B cell (primary cell): ENCODE data around the gene PGF. TPM values are rescaled to one million over a fixed set of nuclear protein-coding genes. Genes with fewer than 3 reads are reported as not detected.

Source experiments
- ATAC-seq: fragments of 200-7000 bp; cut with Tn5 transposase; one replicate; pipeline ENCODE4 v1.10.0; 2021; ENCODE audit warnings: low read depth, mild to moderate bottlenecking, moderate number of reproducible peaks, moderate library complexity
- CTCF ChIA-PET: fragments of 350-600 bp; sonication (Branson Sonifier 250); formaldehyde crosslinking; loops from one replicate; lab custom pipeline; 2021; ENCODE audit warnings: antibody characterized with exemption, inconsistent platforms; lab: Charles Lee
- POLR2A ChIA-PET: fragments of 350-600 bp; sonication (Branson Sonifier 250); formaldehyde crosslinking; loops from one replicate; lab custom pipeline; 2021; ENCODE audit warnings: antibody characterized with exemption; lab: Charles Lee
- DNase-seq: peaks from one replicate; pipeline ENCODE4 v3.0.0; 2013
- H2AFZ ChIP-seq: 2 replicates; pipeline ENCODE4 v1.6.1; 2012; ENCODE audit warnings: mild to moderate bottlenecking, low read depth, low read length; ENCODE audit not compliant: insufficient read depth, poor library complexity, severe bottlenecking
- H3K27ac ChIP-seq, 2 donors: 1 replicate in 1 of 2; 2 replicates in 1 of 2; pipeline ENCODE4 v1.5.1; 2012 to 2013; ENCODE audit warnings: low read length in 2 of 2, mild to moderate bottlenecking in 2 of 2, moderate library complexity in 1 of 2
- H3K27me3 ChIP-seq, 4 experiments: fragments of 200-600 bp in 1 of 4; sonication (generic) in 1 of 4; replicated peaks in 1 of 4; 1 replicate in 2 of 4; 2 replicates in 2 of 4; pipeline versions ENCODE4 v1.6.1 to v1.7.0; 2013 to 2016; ENCODE audit warnings: low read length in 3 of 4, mild to moderate bottlenecking in 2 of 4, mixed read lengths in 1 of 4, moderate library complexity in 1 of 4; ENCODE audit not compliant: insufficient read depth in 4 of 4, control insufficient read depth in 3 of 4; ENCODE audit errors: control extremely low read depth in 1 of 4
- H3K36me3 ChIP-seq, 2 experiments: replicated peaks in 1 of 2; 1 replicate in 1 of 2; 2 replicates in 1 of 2; pipeline versions ENCODE4 v1.6.1 to v1.7.1; 2013; ENCODE audit warnings: low read length in 1 of 2; ENCODE audit not compliant: insufficient read depth in 2 of 2, control insufficient read depth in 1 of 2; ENCODE audit errors: control extremely low read depth in 1 of 2, extremely low read depth in 1 of 2
- H3K4me1 ChIP-seq, 2 donors: fragments of 200-600 bp in 1 of 2; sonication (generic) in 1 of 2; 1 replicate in 1 of 2; 2 replicates in 1 of 2; pipeline versions ENCODE4 v1.5.1 to v1.6.1; 2013 to 2017; ENCODE audit warnings: low read length in 2 of 2; ENCODE audit not compliant: control insufficient read depth in 2 of 2, insufficient read depth in 2 of 2
- H3K4me2 ChIP-seq: replicated peaks from 2 replicates; pipeline ENCODE3; 2012; ENCODE audit warnings: mild to moderate bottlenecking, low read depth, low read length; ENCODE audit not compliant: poor library complexity, severe bottlenecking
- H3K4me3 ChIP-seq, 5 experiments: fragments of 200-600 bp in 1 of 5; sonication (generic) in 1 of 5; 1 replicate in 3 of 5; 2 replicates in 2 of 5; pipeline versions ENCODE4 v1.5.1 to v1.7.0; 2011 to 2016; ENCODE audit warnings: low read length in 4 of 5, mild to moderate bottlenecking in 4 of 5, low read depth in 2 of 5, control low read depth in 1 of 5, moderate library complexity in 1 of 5; ENCODE audit not compliant: insufficient read depth in 1 of 5; ENCODE audit errors: control extremely low read depth in 1 of 5, extremely low read depth in 1 of 5
- H3K79me2 ChIP-seq: fragments of 200-600 bp; sonication (generic); one replicate; pipeline ENCODE4 v1.6.0; 2016; ENCODE audit warnings: low read length; ENCODE audit not compliant: control insufficient read depth, insufficient read depth
- H3K9ac ChIP-seq: fragments of 200-600 bp; sonication (generic); 2 replicates; pipeline ENCODE4 v1.6.1; 2017; ENCODE audit warnings: mild to moderate bottlenecking, low read length, moderate library complexity
- H3K9me3 ChIP-seq, 3 donors: one replicate each; pipeline versions ENCODE4 v1.6.1 to v1.7.1; 2013; ENCODE audit warnings: low read length in 2 of 3; ENCODE audit not compliant: control insufficient read depth in 2 of 3, insufficient read depth in 1 of 3; ENCODE audit errors: control extremely low read depth in 1 of 3
- H4K20me1 ChIP-seq: 2 replicates; pipeline ENCODE4 v1.6.0; 2012; ENCODE audit warnings: mild to moderate bottlenecking, low read length; ENCODE audit not compliant: insufficient read depth, control insufficient read depth, poor library complexity, severe bottlenecking
- H3K27ac Mint-ChIP-seq: one replicate; pipeline ENCODE4 v1.8.0; 2021; ENCODE audit warnings: mixed read lengths
- H3K27me3 Mint-ChIP-seq: one replicate; pipeline ENCODE4 v1.8.0; 2021; ENCODE audit warnings: mixed read lengths
- H3K4me1 Mint-ChIP-seq: one replicate; pipeline ENCODE4 v1.8.0; 2021; ENCODE audit warnings: mixed read lengths
- H3K4me3 Mint-ChIP-seq: one replicate; pipeline ENCODE4 v1.8.0; 2021; ENCODE audit warnings: mixed read lengths
- H3K9me3 Mint-ChIP-seq: one replicate; pipeline ENCODE4 v1.8.0; 2022; ENCODE audit warnings: mixed read lengths; ENCODE audit not compliant: insufficient read depth
- EZH2 ChIP-seq: IDR thresholded peaks from 2 replicates; pipeline ENCODE4 v1.6.1; 2012; ENCODE audit warnings: borderline replicate concordance, low read depth, mild to moderate bottlenecking, moderate library complexity, low read length; ENCODE audit not compliant: insufficient read depth, poor library complexity, severe bottlenecking
- WGBS: methylation state at CpG from one replicate; pipeline ENCODE4 v1.1.5; 2013; ENCODE audit warnings: missing lambda C conversion rate; ENCODE audit not compliant: insufficient coverage; 5-methylcytosine and 5-hydroxymethylcytosine counted together
- intact Hi-C: fragments of 100-400 bp; cut with micrococcal nuclease; formaldehyde crosslinking; loops from one replicate; pipeline ENCODE4 v1.10.0; 2022
- polyA plus RNA-seq: library from polyadenylated mRNA; depleted of rRNA; stranded (reverse); fragments of >200 nt; gene quantifications from 2 replicates; pipeline ENCODE4 v1.2.3, GENCODE V29; 2012
- total RNA-seq, 2 donors: library from RNA; stranded (reverse); fragments of 120-200 nt in 1 of 2; gene quantifications; 1 replicate in 1 of 2; 2 replicates in 1 of 2; pipeline versions ENCODE4 v1.2.3 to v1.2.4, GENCODE V29; 2013 to 2022
- TF ChIP-seq, protein P1 (sequence below): fragments of 200-600 bp; IDR thresholded peaks from one replicate; pipeline ENCODE4 v1.8.0; 2022; ENCODE audit warnings: antibody characterized with exemption, mild to moderate bottlenecking

PGF gene
- total and polyA plus RNA-seq, 2 donors (not counting 1 experiment from before 2014, with no cell fraction given): 0.07 to 0.47 TPM

DNA sequence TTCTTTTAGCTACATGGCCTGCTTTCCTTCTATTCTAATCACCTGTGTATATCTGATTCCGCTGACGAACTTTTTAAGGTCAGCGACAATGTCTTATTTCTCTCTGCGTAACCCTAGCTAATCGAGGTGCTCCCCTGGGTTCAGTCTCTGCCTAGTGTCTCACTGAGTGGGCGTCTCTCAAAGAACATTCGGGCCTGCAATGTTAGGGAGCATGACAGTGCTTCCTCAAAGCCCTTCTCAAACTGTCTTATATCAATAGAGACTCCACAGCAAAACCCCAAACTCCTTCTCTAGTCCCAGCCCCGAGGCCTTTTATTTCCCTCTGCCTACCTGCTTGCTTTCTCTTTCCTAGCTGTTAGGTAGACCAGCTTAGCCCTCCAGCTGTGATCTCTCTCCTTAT lies 18.7 kb downstream of the PGF start:
- H3K27ac Mint-ChIP-seq: no peak overlapping the region
- peaks cover 0 to 4% (median 0%) of the 10 kb centered on the region in 4 experiments for H3K27me3 ChIP-seq
- H3K36me3 ChIP-seq: no peaks in the 10 kb centered on the region
- peaks cover 55% of the 10 kb centered on the region for H3K4me1 Mint-ChIP-seq
- no peak overlapping the region for H2AFZ ChIP-seq
- no peaks in the 10 kb centered on the region for H4K20me1 ChIP-seq
- no peak overlapping the region for H3K9ac ChIP-seq
- H3K4me3 Mint-ChIP-seq: no peak overlapping the region
- no peak overlapping the region for H3K4me2 ChIP-seq
- 90% methylated on average over 8 of the region's 8 CpGs for WGBS
- ChIA-PET POLR2A (no interaction called here), CTCF (interaction anchor here (1.0 to 4.4 kb wide), 3 partner anchors 10 to 32 kb away, joined by 3 to 21 read pairs (median 4); no protein-coding TSS in a partner anchor)
- peaks cover 7% of the 10 kb centered on the region for H3K27me3 Mint-ChIP-seq
- no peaks in the 10 kb centered on the region for H3K9me3 Mint-ChIP-seq
- TF ChIP-seq, protein P1, sequence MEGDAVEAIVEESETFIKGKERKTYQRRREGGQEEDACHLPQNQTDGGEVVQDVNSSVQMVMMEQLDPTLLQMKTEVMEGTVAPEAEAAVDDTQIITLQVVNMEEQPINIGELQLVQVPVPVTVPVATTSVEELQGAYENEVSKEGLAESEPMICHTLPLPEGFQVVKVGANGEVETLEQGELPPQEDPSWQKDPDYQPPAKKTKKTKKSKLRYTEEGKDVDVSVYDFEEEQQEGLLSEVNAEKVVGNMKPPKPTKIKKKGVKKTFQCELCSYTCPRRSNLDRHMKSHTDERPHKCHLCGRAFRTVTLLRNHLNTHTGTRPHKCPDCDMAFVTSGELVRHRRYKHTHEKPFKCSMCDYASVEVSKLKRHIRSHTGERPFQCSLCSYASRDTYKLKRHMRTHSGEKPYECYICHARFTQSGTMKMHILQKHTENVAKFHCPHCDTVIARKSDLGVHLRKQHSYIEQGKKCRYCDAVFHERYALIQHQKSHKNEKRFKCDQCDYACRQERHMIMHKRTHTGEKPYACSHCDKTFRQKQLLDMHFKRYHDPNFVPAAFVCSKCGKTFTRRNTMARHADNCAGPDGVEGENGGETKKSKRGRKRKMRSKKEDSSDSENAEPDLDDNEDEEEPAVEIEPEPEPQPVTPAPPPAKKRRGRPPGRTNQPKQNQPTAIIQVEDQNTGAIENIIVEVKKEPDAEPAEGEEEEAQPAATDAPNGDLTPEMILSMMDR: no peak
- no peak for TF ChIP-seq EZH2
- DNase-seq: no peak
- ATAC-seq: no peak
- H3K79me2 ChIP-seq: no peaks in the 10 kb centered on the region
- H3K4me3 ChIP-seq: no peak overlapping the region
- intact Hi-C loops: no loop called here
- H3K4me1 ChIP-seq: peaks cover 38 to 47% of the 10 kb centered on the region in 2 donors
- H3K9me3 ChIP-seq: no peaks in the 10 kb centered on the region
- no peak overlapping the region for H3K27ac ChIP-seq

DNA sequence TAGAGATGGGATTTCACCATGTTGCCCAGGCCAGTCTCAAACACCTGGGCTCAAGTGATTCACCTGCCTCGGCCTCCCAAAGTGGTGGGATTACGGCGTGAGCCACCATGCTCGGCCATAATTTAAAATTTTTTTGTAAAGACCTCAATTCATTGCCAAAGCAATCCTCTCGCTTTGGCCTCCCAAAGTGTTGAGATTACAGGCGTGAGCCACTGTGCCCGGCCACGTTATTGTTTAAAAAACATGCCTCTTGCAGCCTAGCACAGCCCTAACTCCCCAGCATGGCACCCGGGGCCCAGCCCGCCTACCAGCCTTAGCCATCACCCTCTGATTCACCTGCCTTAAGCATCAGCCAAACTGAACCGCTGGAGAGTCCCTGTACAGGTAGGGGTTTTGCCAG lies 19.2 kb downstream of the PGF start:
- H2AFZ ChIP-seq: no peak overlapping the region
- H3K27me3 Mint-ChIP-seq: peaks cover 7% of the 10 kb centered on the region
- H3K36me3 ChIP-seq: no peaks in the 10 kb centered on the region
- peaks cover 49% of the 10 kb centered on the region for H3K4me1 Mint-ChIP-seq
- no peaks in the 10 kb centered on the region for H4K20me1 ChIP-seq
- no peak overlapping the region for H3K27ac ChIP-seq
- CTCF ChIA-PET: interaction anchor here (1.0 to 4.4 kb wide), 3 partner anchors 11 to 153 kb away, joined by 3 to 21 read pairs (median 4); no protein-coding TSS in a partner anchor
- no peaks in the 10 kb centered on the region for H3K9me3 Mint-ChIP-seq
- WGBS: 99% methylated on average over 8 of the region's 11 CpGs
- H3K4me3 ChIP-seq: no peak overlapping the region
- H3K9ac ChIP-seq: no peak overlapping the region
- no peak overlapping the region for H3K27ac Mint-ChIP-seq
- peaks cover 0 to 4% (median 0%) of the 10 kb centered on the region in 4 experiments for H3K27me3 ChIP-seq
- POLR2A ChIA-PET: no interaction called here
- H3K4me3 Mint-ChIP-seq: no peak overlapping the region
- DNase-seq (no peak), ATAC-seq (no peak)
- no peak overlapping the region for H3K4me2 ChIP-seq
- TF ChIP-seq, protein P1: no peak
- TF ChIP-seq EZH2: no peak
- H3K79me2 ChIP-seq: no peaks in the 10 kb centered on the region
- intact Hi-C loops: no loop called here
- peaks cover 33 to 41% of the 10 kb centered on the region in 2 donors for H3K4me1 ChIP-seq
- H3K9me3 ChIP-seq: no peaks in the 10 kb centered on the region
